Tibial nerve (tissue), 4 donors: ENCODE data around the gene ELMO1. TPM values are rescaled to one million over a fixed set of nuclear protein-coding genes. Genes with fewer than 3 reads are reported as not detected.

Experiments used
- DNase-seq, 2 donors: peaks; one replicate each; pipeline ENCODE4 v3.0.0-alpha.2; 2019; ENCODE audit warnings: low spot score in 2 of 2
- H3K27ac ChIP-seq, 4 donors: fragments of 200-600 bp; sonication (generic) in 3 of 4; one replicate each; pipeline ENCODE4 v1.5.1; 2017 to 2019; ENCODE audit warnings: mild to moderate bottlenecking in 1 of 4
- H3K27me3 ChIP-seq, 2 donors: fragments of 200-600 bp; sonication (generic) in 1 of 2; one replicate each; pipeline versions ENCODE4 v1.5.1 to v1.6.0; 2017 to 2019
- H3K36me3 ChIP-seq, 3 donors: fragments of 200-600 bp; sonication (generic); one replicate each; pipeline ENCODE4 v1.5.1; 2018 to 2019
- H3K4me1 ChIP-seq, 4 donors: fragments of 200-600 bp; sonication (generic) in 3 of 4; one replicate each; pipeline ENCODE4 v1.5.1; 2017 to 2019
- H3K4me3 ChIP-seq, 4 donors: fragments of 200-600 bp; sonication (generic) in 3 of 4; one replicate each; pipeline ENCODE4 v1.5.1; 2017 to 2019; ENCODE audit warnings: mild to moderate bottlenecking in 1 of 4, moderate library complexity in 1 of 4
- H3K9me3 ChIP-seq, 4 donors: fragments of 200-600 bp; sonication (generic) in 3 of 4; one replicate each; pipeline ENCODE4 v1.5.1; 2017 to 2019
- CTCF ChIP-seq, 5 experiments: fragments of 200-600 bp in 3 of 5; fragments of 450-650 bp in 2 of 5; sonication (generic) in 3 of 5; IDR thresholded peaks; one replicate each; pipeline ENCODE4 v1.5.1; 2016 to 2019; ENCODE audit warnings: antibody characterized with exemption in 5 of 5, mild to moderate bottlenecking in 3 of 5, moderate library complexity in 2 of 5
- EP300 ChIP-seq, 2 donors: sonication (generic); formaldehyde crosslinking; IDR thresholded peaks; one replicate each; pipeline ENCODE4 v1.6.1; 2017; ENCODE audit warnings: antibody characterized with exemption in 2 of 2, mild to moderate bottlenecking in 1 of 2
- POLR2A ChIP-seq, 2 donors: fragments of 450-650 bp; IDR thresholded peaks; one replicate each; pipeline ENCODE4 v1.6.1; 2017; ENCODE audit warnings: antibody characterized with exemption in 2 of 2, mild to moderate bottlenecking in 2 of 2, moderate library complexity in 2 of 2
- WGBS, 2 donors: methylation state at CpG; one replicate each; pipeline ENCODE4 v1.1.5; 2018; 5-methylcytosine and 5-hydroxymethylcytosine counted together
- total RNA-seq, 4 donors: library from RNA; depleted of rRNA; stranded (reverse); fragments of >200 nt; gene quantifications; one replicate each; pipeline ENCODE4 v1.1.0, GENCODE V29; 2016

The ELMO1 gene
- total RNA-seq, 4 donors from 2014 or later: 196 to 328 (median 268) TPM

GRCh38 chr7:37483627-37484026 lies 35.0 kb upstream of the ELMO1 start:
- Histone ChIP-seq H3K36me3 (no peaks in the 10 kb centered on the region), H3K27me3 (no peaks in the 10 kb centered on the region), H3K4me3 (no peak overlapping the region), H3K4me1 (peaks cover 0 to 20% (median 0%) of the 10 kb centered on the region in 4 donors), H3K27ac (no peak overlapping the region), H3K9me3 (peaks cover 0 to 8% (median 1%) of the 10 kb centered on the region in 4 donors)
- DNase-seq: no peak
- TF ChIP-seq CTCF (IDR thresholded peaks at IDR 0.05): no peak
- no peak for TF ChIP-seq EP300 (IDR thresholded peaks at IDR 0.05)
- no peak for TF ChIP-seq POLR2A (IDR thresholded peaks at IDR 0.05)
- WGBS, 2 donors: 93 to 96% methylated on average over 3 of the region's 3 CpGs

- TF ChIP-seq CTCF (IDR thresholded peaks at IDR 0.05): no peak
- TF ChIP-seq POLR2A (IDR thresholded peaks at IDR 0.05): no peak
- no peak for TF ChIP-seq EP300 (IDR thresholded peaks at IDR 0.05)
- WGBS, 2 donors: 70 to 75% methylated on average over 2 of the region's 2 CpGs
Observed at GRCh38 chr7:37482953-37483352, 34.3 kb upstream of the ELMO1 start.

GRCh38 chr7:37482505-37482904 lies 33.8 kb upstream of the ELMO1 start:
- peak overlapping the region in 1 of 4 donors; percentile 48 for H3K27ac ChIP-seq
- WGBS, 2 donors: 41% methylated on average over 1 of the region's 1 CpG
- no peak overlapping the region for H3K4me3 ChIP-seq
- H3K9me3 ChIP-seq: no peaks in the 10 kb centered on the region
- TF ChIP-seq POLR2A (IDR thresholded peaks at IDR 0.05) (no peak), CTCF (IDR thresholded peaks at IDR 0.05) (no peak), EP300 (IDR thresholded peaks at IDR 0.05) (no peak)
- peaks cover 0 to 24% (median 0%) of the 10 kb centered on the region in 4 donors for H3K4me1 ChIP-seq
- no peaks in the 10 kb centered on the region for H3K36me3 ChIP-seq
- no peaks in the 10 kb centered on the region for H3K27me3 ChIP-seq
- DNase-seq: no peak

More at GRCh38 chr7:37482953-37483352, 34.3 kb upstream of the ELMO1 start:
- peaks cover 0 to 20% (median 0%) of the 10 kb centered on the region in 4 donors for H3K4me1 ChIP-seq
- peak overlapping the region in 1 of 4 donors; percentile 48 for H3K27ac ChIP-seq
- H3K4me3 ChIP-seq: no peak overlapping the region
- H3K27me3 ChIP-seq: no peaks in the 10 kb centered on the region
- DNase-seq: no peak
- no peaks in the 10 kb centered on the region for H3K36me3 ChIP-seq
- peaks cover 0 to 2% (median 0%) of the 10 kb centered on the region in 4 donors for H3K9me3 ChIP-seq

GRCh38 chr7:37481722-37482288 lies 33.1 kb upstream of the ELMO1 start:
- H3K9me3 ChIP-seq: no peaks in the 10 kb centered on the region
- no peak overlapping the region for H3K4me3 ChIP-seq
- H3K36me3 ChIP-seq: no peaks in the 10 kb centered on the region
- TF ChIP-seq EP300 (IDR thresholded peaks at IDR 0.05) (no peak), CTCF (IDR thresholded peaks at IDR 0.05) (no peak), POLR2A (IDR thresholded peaks at IDR 0.05) (no peak)
- H3K27ac ChIP-seq: peak overlapping the region in 1 of 4 donors; percentile 48
- no peaks in the 10 kb centered on the region for H3K27me3 ChIP-seq
- DNase-seq: no peak
- peaks cover 0 to 31% (median 3%) of the 10 kb centered on the region in 4 donors for H3K4me1 ChIP-seq
- WGBS, 2 donors: 84 to 85% methylated on average over 5 of the region's 5 CpGs

- H3K36me3 ChIP-seq: no peaks in the 10 kb centered on the region
- TF ChIP-seq POLR2A (IDR thresholded peaks at IDR 0.05) (no peak), EP300 (IDR thresholded peaks at IDR 0.05) (no peak), CTCF (IDR thresholded peaks at IDR 0.05) (no peak)
- WGBS, 2 donors: 68 to 74% methylated on average over 5 of the region's 5 CpGs
- no peaks in the 10 kb centered on the region for H3K9me3 ChIP-seq
- H3K4me3 ChIP-seq: no peak overlapping the region
- DNase-seq: no peak
- H3K27me3 ChIP-seq: no peaks in the 10 kb centered on the region
- H3K27ac ChIP-seq: peak overlapping the region in 1 of 4 donors; percentile 73
- peaks cover 0 to 37% (median 4%) of the 10 kb centered on the region in 4 donors for H3K4me1 ChIP-seq
Observed at GRCh38 chr7:37481154-37481553, 32.5 kb upstream of the ELMO1 start.
